Stimulated activated CD8-positive, alpha-beta memory T cell treated with anti-CD3 and anti-CD28 coated beads, Interleukin-7, amount 100 ng/mL, for 1 hour (primary cell): ENCODE results near the gene SPART.

Source experiments
- DNase-seq, 2 donors: peaks; one replicate each; pipeline ENCODE4 v3.0.0-alpha.2; 2020; ENCODE audit warnings: low read depth in 2 of 2

The SPART gene, protein sequence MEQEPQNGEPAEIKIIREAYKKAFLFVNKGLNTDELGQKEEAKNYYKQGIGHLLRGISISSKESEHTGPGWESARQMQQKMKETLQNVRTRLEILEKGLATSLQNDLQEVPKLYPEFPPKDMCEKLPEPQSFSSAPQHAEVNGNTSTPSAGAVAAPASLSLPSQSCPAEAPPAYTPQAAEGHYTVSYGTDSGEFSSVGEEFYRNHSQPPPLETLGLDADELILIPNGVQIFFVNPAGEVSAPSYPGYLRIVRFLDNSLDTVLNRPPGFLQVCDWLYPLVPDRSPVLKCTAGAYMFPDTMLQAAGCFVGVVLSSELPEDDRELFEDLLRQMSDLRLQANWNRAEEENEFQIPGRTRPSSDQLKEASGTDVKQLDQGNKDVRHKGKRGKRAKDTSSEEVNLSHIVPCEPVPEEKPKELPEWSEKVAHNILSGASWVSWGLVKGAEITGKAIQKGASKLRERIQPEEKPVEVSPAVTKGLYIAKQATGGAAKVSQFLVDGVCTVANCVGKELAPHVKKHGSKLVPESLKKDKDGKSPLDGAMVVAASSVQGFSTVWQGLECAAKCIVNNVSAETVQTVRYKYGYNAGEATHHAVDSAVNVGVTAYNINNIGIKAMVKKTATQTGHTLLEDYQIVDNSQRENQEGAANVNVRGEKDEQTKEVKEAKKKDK

DNA sequence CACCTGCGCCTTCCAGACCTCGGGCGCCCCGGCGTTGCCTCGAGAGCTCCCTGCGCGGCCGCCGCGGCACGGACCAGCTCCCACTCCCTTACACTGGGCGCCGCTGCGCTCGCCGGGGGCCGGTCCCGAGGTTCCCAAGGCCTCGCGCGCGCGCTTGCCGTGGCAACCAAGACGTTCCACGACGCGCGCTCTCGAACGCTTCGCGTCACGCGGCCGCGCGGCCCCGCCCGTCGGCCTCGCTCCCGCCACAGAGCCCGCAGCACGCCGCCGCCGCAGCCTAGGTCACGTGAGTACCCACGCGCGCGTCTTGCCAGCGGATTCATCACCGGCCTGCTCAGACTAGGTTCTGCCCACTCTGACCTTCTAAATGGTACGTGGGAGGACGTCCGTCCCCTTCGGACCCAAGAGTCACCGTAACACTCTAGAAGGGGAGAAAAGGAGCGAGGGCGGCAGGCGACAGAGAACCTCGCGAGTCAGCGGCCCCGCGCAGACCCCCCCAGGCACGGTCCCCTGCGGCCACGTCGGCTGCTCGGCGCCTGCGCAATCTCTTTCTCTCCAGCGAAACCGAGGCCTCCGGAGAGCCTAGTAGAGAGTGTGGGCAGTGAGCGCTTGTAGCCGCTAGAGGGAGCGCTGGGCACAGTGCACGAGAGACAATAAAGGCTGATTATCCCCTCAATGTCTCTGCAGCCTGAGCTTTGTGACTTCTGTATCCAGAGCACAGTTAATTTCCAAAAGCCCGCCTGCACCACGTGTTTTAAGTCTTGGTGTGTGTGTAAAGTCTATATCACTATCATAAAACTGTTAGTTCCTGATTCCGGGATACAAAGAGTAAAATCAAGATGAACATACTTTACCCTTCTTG is at the start of gene SPART:
SPART (minus strand) TSS at position 173 of the 862 bp plus-strand sequence. CDS start 10,564 bp downstream, outside the sequence.
- peak; percentile 58 to 67 for DNase-seq

- no peak for DNase-seq
Observed at GRCh38 chr13:36395280-36395679, 49.1 kb upstream of the SPART start.

- no peak for DNase-seq
Observed at GRCh38 chr13:36385489-36385888, 39.3 kb upstream of the SPART start.

GRCh38 chr13:36382030-36382429 is 35.8 kb upstream of the SPART start:
- DNase-seq = no peak

DNA sequence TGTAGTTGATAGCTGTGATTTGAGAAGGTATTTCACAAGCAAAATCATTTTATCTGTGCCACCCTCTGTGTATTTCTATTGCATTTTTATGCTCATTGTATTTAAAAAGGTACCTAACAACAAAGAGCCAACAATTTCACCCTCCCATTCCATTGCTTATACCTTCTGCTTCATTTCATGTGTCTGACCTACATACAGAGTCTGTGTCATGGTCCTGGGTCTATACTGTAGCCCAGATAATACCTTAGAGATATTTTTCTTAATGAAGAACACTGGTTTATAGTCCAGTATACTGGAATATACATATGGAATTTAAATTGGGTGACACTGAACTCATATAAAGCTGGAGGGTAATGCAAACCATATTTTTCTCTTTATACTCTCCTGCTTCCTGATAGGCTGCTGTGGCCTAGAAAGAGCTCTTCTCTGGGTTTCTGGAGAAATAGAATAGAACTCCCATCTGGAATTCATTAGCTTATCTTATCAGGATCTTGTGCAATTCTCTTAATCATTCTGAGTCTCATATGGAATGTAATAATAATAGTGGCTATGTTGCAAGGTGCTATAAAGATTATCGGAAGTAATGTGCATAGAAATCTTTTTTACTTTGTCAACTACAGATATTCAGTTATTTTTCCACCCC is 31.8 kb upstream of the SPART start:
- DNase-seq = no peak

GRCh38 chr13:36374063-36374462 is 27.9 kb upstream of the SPART start:
- DNase-seq = no peak

- DNase-seq = no peak
Observed at GRCh38 chr13:36371185-36371584, 25.0 kb upstream of the SPART start.

DNA sequence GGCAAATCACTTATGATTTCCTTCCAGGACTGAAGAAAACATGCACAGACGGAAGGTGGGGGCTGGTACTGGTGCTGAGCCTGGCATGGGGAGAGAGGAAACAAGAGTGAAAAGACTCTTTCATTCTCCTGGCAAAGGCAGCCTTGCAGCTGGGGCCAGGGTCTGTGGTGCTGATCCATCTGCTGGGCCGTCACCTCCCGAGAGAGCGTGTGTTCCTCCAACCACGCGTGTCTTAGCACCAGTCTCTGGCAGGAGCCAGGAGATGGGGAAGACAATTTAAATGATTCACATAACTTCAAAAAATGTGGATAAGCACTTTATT is 23.9 kb upstream of the SPART start:
- no peak for DNase-seq

GRCh38 chr13:36369268-36370107 is 23.3 kb upstream of the SPART start:
- no peak for DNase-seq

- no peak for DNase-seq
Observed at GRCh38 chr13:36366031-36366430, 19.8 kb upstream of the SPART start.

DNA sequence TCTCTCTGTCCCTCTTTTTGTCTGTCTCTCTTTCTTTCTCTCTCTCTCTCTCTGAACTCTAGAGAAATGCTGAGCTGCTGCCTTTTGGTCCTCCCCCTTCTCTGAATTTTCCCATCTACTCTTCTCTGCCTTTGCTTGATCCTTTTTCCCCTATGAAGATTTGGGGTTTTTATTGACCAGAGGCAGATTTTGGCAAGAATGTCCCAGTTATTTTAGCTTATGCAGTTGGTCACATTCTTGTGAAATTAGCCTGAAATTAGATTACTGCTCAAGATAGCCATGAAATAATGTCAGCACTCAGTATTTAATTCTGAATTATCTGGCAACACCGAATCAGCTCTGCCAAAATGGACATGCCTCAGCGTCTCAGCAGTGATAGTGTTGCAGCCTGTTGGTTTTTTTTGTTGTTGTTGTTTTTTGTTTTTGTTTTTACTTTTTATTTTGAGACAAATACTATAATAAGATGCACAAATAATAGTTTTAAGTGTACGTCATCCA is 17.2 kb upstream of the SPART start:
- no peak for DNase-seq

DNA sequence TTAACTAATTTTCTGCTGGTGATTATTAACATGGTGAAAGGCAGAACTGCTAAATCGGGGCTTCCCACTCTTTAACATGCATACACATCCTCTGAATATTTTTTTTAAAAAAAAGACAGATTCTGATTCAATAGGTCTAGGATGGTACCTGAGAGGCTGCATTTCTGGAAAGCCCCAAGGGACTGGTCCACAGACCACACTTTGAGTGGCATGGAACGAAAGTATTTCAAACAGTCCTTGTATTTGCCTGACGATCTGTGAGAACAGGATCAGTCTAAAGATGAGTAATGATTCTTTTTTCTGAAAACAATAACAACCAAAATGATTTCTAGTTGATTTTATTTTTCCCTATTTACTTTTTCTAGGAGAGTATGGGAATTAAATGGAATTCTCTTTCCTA is 16.7 kb upstream of the SPART start:
- no peak for DNase-seq

- no peak for DNase-seq
Observed at GRCh38 chr13:36362251-36362650, 16.1 kb upstream of the SPART start.

DNA sequence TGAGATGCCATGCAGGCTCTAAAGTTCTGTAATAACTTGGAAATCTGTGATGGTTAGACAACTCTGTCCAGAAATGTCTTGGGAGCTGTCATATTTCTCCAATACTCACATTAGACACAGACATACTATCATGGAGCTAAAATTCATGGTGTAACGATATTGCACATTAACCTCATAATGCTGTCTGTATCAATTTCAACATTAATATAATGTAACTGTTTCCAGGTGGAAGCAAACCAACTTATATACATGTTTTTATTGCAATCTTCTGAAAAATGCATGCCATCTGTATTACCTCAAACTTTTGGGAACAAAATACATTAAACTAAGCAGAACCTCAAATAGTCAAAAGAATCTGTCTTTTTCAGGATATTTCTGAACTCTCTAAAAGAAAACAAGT is 14.7 kb upstream of the SPART start:
- DNase-seq = no peak

DNA sequence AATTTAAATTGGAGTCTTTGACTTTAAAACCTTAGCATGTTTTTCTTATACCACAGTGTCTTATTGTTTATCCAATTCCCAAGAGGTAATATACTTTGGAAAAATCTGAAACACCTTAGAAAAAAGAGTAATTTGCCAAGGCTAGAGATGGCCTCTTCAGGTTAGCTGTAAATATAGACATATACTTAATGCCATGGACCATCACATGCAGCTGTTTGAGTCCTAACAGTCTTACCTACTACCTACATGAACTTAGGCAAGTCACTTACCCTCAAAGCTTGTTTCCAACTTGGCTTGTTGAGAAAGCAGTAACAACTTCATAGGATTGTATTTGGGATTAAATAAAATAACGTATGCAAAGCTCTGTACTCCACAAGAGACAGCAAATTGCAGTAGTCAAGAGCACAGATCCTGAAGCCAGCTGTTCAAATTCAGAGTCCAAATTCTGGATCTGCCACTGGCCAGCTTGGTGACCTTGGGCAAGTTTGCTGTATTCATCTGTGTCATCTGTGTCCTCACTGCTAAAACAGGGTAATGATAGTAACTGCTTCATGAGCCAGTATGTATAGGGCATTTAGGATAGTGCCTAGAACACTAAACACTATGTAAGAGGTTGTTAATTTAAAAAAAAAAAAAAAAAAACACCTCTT is 13.2 kb upstream of the SPART start:
- no peak for DNase-seq

GRCh38 chr13:36358175-36358718 is 12.1 kb upstream of the SPART start:
- DNase-seq = no peak

DNA sequence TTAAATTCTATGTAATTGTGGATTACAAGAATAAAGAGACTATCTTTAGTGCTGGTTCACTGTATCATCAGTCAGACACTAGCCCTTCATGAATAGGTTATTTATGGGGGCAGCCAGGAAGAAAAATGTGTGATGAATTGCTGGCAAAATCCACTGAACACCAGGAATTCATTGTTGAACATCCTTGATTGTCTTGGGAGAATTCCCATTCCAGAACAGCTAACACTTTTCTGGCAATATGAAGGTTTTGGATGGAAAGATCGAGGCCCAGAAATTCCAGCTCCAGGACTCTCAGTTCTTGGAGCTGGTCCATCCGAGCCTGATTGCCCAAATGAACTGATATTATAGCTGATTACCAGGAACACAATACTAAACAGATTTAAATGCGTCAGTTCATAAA is 11.5 kb upstream of the SPART start:
- no peak for DNase-seq

DNA sequence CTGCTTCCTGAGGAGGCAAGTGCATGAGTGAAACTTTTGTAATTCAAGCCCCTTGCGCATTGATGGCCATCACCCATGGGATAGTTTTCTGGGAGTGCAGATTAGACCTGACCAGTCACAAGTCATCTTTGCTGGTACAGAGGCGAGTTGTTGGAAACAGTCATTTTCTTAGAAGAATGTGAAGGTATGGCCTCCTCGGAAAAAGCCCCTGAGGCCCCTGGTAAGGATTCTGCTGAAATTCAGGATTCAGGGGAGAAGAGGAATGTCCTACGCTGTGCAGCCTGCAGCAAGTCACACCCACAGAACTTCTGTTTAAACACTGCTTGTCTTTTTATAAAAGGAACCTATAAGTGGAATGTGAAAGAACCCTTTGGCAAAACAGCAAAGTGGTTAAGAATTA is 11.0 kb upstream of the SPART start:
- no peak for DNase-seq

DNA sequence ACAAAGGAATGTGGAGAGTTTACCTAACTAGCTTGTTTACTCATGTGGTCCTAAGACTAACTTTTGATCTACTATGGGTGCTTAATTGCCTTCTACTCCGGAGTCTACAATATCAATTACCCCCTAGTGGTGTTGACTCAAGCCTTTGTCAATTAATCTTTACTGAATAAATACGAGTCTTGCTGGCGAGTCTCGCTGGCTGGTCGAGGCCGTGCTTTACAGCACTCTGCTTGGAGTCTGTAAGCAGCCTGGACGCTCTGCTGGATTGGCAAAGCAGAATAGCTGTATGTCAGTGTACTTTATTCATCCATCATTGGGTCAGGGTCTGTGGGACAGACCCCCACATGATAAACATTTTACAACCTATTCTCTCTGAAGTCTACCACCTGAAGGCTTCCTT is 9.9 kb upstream of the SPART start:
- DNase-seq = no peak

DNA sequence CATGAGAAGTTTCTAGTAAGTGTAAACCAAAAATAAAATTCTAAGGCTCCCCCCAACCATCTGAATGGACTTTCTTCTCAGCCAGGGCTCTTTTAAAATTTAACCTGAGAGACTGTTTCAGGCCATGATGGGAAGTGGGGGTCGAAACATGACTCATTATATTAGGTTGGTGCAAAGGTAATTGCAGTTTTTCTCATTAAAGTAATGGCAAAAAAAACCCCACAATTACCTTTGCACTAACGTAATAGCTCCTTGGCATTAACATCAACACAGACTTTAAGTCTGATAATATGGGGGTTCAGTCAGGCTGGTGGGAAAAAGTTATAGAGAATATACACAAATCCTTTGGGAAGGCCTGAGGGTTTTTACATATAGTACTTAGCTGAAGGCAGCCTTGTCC is 9.4 kb upstream of the SPART start:
- no peak for DNase-seq
